ENCODE results near the gene YAP1. TPM values are rescaled to one million over a fixed set of nuclear protein-coding genes. Genes with fewer than 3 reads are reported as not detected.

Gene YAP1
- 76.2 and 80.5 TPM in 2 replicates for total RNA-seq (2014; rRNA removed; shearing (Covaris generic))

DNA sequence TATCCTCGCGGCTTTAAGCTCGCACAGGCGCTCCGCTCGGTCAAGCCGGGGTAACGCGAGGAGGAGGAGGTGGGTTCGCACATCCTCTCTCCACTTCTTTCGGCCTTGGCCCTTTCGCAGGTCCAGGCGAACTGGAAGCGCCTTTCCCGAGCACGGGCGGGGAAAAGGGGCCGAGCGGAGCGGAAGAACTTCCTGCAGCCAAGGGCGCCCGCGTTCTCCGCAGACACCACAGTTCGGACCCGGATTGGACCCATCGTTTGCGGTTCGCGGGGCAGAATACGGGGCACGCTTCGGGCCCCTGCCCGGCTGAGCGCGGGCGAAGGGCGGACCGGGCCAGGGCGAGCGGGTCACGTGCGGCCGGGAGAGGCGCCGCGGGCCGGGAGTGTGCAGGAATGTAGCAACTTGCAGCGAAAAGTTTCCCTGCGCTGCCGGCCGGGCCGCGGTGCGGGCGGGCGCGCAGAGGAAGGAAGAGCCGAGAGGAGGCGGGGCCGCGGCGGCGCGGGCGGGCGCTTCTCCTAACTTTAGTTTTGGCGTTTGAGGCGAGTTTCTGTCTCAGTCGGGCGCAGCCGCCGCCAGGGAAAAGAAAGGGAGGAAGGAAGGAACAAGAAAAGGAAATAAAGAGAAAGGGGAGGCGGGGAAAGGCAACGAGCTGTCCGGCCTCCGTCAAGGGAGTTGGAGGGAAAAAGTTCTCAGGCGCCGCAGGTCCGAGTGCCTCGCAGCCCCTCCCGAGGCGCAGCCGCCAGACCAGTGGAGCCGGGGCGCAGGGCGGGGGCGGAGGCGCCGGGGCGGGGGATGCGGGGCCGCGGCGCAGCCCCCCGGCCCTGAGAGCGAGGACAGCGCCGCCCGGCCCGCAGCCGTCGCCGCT, at the start of gene YAP1:
TSS of gene YAP1 (plus strand) at position 552 of the 865 bp plus-strand sequence. CDS start 402 bp downstream, outside the sequence.
- peak; percentile 90 for DNase-seq
- Histone ChIP-seq H3K27me3 (ENCODE audit: control insufficient read depth, insufficient read depth, low read length) (no peaks in the 10 kb centered on the region), H3K4me3 (ENCODE audit: insufficient read depth, low read depth, low read length) (peak within 1 kb of the TSS; percentile 92), H3K36me3 (replicated peaks; ENCODE audit: control insufficient read depth, insufficient read depth, low read length) (peaks cover 1% of the 10 kb centered on the region; the same call in 1 of the 2 replicates)

- Histone ChIP-seq H3K27me3 (ENCODE audit: control insufficient read depth, insufficient read depth, low read length) (no peaks in the 10 kb centered on the region), H3K4me3 (ENCODE audit: insufficient read depth, low read depth, low read length) (no peak overlapping the region), H3K36me3 (replicated peaks; ENCODE audit: control insufficient read depth, insufficient read depth, low read length) (no peaks in the 10 kb centered on the region)
- peak; percentile 41 for DNase-seq
These were observed 49.0 kb upstream of the YAP1 start for GRCh38 chr11:102061276-102061675.

DNA sequence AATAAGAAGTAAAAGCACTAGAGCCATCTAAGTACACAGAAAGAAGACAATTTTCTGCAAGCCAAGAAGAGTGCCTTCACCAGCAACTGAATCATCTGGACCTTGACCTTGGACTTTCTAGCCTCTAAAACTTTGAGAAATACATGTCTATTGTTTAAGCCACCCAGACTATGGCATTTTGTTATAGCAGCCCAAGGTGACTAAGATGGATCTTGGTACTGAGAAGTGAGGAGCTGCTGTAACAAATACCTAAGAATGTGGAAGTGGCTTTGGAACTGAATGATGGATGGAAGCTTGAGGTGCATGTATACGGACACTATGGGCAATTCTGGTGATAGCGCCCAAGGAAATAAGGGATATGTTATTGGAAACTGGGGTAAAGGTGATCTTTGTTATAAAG, 48.1 kb upstream of the YAP1 start:
- Histone ChIP-seq H3K27me3 (ENCODE audit: control insufficient read depth, insufficient read depth, low read length) (no peaks in the 10 kb centered on the region), H3K36me3 (replicated peaks; ENCODE audit: control insufficient read depth, insufficient read depth, low read length) (no peaks in the 10 kb centered on the region), H3K4me3 (ENCODE audit: insufficient read depth, low read depth, low read length) (no peak overlapping the region)
- no peak for DNase-seq

DNA sequence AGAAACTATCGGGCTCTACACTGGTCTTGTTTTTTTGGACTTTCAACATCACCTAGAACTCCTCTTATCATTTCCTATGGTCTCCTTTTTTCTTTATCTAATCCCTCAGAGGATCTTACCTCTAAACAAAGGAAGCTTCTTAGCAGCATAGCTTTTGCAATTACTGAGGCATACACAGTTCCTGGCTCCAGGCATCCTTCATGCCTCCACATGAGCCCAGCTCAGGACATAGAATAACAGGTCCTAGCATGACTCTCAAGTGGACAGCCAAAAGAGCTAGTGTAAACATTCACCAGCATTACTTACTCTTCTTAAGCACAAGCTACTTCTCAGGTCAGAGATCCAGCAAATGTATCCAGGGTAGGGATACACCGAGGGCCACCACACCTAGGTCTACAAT, 45.9 kb upstream of the YAP1 start:
- no peaks in the 10 kb centered on the region for H3K36me3 ChIP-seq (replicated peaks; ENCODE audit: control insufficient read depth, insufficient read depth, low read length)

GRCh38 chr11:102070766-102071165, 39.5 kb upstream of the YAP1 start:
- no peaks in the 10 kb centered on the region for H3K36me3 ChIP-seq (replicated peaks; ENCODE audit: control insufficient read depth, insufficient read depth, low read length)
- no peak for DNase-seq
- no peak overlapping the region for H3K4me3 ChIP-seq (ENCODE audit: insufficient read depth, low read depth, low read length)
- H3K27me3 ChIP-seq (ENCODE audit: control insufficient read depth, insufficient read depth, low read length) = no peaks in the 10 kb centered on the region

More for the DNA sequence above, 45.9 kb upstream of the YAP1 start:
- Histone ChIP-seq H3K4me3 (ENCODE audit: insufficient read depth, low read depth, low read length) (no peak overlapping the region), H3K27me3 (ENCODE audit: control insufficient read depth, insufficient read depth, low read length) (no peaks in the 10 kb centered on the region)
- DNase-seq = no peak

GRCh38 chr11:102071497-102072472, 38.5 kb upstream of the YAP1 start:
- DNase-seq = no peak
- H3K27me3 ChIP-seq (ENCODE audit: control insufficient read depth, insufficient read depth, low read length) = no peaks in the 10 kb centered on the region
- no peaks in the 10 kb centered on the region for H3K36me3 ChIP-seq (replicated peaks; ENCODE audit: control insufficient read depth, insufficient read depth, low read length)
- no peak overlapping the region for H3K4me3 ChIP-seq (ENCODE audit: insufficient read depth, low read depth, low read length)

DNA sequence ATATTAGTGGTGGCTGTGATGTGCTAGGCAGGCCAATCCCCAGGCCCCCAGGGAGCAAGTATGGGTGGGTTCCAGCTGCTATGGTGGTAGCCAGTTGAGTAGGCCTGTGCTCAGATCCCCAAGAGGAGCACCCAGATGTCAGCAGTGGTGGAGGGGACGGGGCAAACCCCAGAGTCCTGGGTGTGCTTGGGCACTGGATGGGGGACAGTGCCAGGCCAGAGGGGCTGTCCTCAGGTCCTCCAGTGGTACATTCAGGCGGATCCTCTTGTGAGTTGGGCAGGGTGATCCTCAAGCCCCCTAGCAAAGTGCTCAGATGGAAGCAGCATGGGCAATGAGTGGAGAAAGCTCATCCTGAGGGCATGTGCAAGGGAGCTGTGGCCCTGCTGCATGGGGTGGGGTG, 37.0 kb upstream of the YAP1 start:
- Histone ChIP-seq H3K4me3 (ENCODE audit: insufficient read depth, low read depth, low read length) (no peak overlapping the region), H3K27me3 (ENCODE audit: control insufficient read depth, insufficient read depth, low read length) (no peaks in the 10 kb centered on the region), H3K36me3 (replicated peaks; ENCODE audit: control insufficient read depth, insufficient read depth, low read length) (no peaks in the 10 kb centered on the region)
- DNase-seq = no peak

DNA sequence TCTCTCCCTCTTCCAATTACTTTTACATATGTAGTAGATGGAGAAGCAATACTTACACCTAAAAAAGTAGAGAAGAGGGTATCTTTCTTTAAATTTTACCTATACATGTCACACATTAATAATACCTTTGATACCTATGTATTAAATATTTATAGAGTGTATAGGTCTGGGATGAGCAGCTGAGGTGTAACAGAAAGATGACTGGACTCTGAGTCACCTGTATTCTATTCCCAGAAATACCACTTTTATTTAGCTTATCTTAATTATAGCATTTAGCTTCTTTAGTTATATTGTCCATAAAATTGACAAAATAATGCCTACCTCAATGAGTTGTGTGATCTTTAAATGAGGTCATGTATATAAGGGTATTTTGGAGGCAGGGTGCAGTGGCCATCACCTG, 30.6 kb upstream of the YAP1 start:
- no peak for DNase-seq
- Histone ChIP-seq H3K27me3 (ENCODE audit: control insufficient read depth, insufficient read depth, low read length) (no peaks in the 10 kb centered on the region), H3K4me3 (ENCODE audit: insufficient read depth, low read depth, low read length) (no peak overlapping the region), H3K36me3 (replicated peaks; ENCODE audit: control insufficient read depth, insufficient read depth, low read length) (no peaks in the 10 kb centered on the region)

DNA sequence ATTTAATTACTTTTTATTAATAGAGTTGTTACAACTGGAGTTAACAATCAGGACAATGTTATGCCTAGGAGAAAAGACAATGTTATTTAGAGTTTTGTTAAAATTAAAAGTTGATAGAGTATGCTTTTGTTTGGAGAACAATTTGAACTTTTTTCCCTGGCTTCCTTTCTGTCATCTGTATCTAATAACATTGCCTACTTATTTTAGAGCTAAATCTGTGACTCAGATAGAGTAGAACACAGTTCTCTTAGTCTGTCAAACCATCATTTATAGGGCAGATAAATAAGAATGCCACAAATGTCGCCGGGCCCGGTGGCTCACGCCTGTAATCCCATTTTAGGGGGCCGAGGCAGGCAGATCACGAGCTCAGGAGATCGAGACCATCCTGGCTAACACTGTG, 28.9 kb upstream of the YAP1 start:
- H3K4me3 ChIP-seq (ENCODE audit: insufficient read depth, low read depth, low read length) = no peak overlapping the region

DNA sequence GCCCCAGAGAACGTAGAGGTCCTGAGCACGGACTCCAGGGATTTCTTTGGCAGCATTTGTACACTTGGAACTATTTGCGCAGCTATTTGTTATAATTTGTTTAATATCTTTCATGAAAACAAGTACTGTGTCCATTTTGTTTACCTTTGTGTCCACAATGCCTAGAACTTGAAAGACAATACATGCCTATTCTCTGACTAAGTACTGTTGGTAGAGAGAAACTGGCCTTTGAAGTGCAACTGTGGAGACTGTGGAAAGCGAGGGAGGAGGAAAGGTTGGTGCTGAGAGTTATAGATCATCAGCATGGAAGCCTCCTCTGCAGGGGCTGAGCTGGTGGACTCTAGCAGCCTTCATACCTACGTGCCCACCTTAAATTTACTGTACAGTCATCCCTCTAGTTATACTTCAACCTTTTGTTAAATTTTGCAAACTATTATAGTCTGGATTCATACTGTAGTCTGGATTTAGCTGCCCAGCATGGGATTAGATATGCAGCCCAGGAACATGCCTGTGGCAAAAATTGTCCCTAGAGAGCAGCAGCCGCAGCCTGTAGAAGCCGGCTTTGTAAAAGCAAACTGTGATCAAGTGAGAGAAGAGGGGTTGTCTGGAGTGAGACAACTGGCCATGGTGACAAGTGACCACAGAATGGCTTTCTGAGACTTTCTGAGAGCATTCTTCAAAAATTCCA, 24.2 kb upstream of the YAP1 start:
- DNase-seq = no peak
- no peaks in the 10 kb centered on the region for H3K36me3 ChIP-seq (replicated peaks; ENCODE audit: control insufficient read depth, insufficient read depth, low read length)
- H3K4me3 ChIP-seq (ENCODE audit: insufficient read depth, low read depth, low read length) = no peak overlapping the region
- H3K27me3 ChIP-seq (ENCODE audit: control insufficient read depth, insufficient read depth, low read length) = no peaks in the 10 kb centered on the region

More for the DNA sequence above, 28.9 kb upstream of the YAP1 start:
- no peak for DNase-seq
- no peaks in the 10 kb centered on the region for H3K36me3 ChIP-seq (replicated peaks; ENCODE audit: control insufficient read depth, insufficient read depth, low read length)
- no peaks in the 10 kb centered on the region for H3K27me3 ChIP-seq (ENCODE audit: control insufficient read depth, insufficient read depth, low read length)

DNA sequence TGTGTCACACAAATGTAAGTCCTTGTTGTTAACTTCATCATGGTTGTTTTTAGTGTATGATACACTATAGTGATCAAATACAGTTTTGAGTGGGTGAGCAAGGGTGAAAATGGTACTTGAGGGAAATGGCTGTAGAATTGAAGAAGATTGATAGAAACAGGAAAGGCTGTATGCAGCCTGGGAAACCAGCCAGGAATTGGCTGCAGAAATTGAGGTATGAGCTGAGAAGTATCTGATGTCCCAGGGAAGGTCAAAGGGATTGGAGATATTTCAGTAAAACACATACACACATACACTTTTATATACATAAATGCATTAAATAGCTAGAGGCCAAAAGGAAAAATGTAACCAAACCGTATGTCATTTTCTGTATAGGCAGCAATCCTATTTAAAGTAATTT, 13.1 kb upstream of the YAP1 start:
- no peak for DNase-seq

GRCh38 chr11:102099755-102100154, 10.5 kb upstream of the YAP1 start:
- Histone ChIP-seq H3K27me3 (ENCODE audit: control insufficient read depth, insufficient read depth, low read length) (no peaks in the 10 kb centered on the region), H3K36me3 (replicated peaks; ENCODE audit: control insufficient read depth, insufficient read depth, low read length) (no peaks in the 10 kb centered on the region), H3K4me3 (ENCODE audit: insufficient read depth, low read depth, low read length) (no peak overlapping the region)
- no peak for DNase-seq

More for the DNA sequence above, 13.1 kb upstream of the YAP1 start:
- H3K36me3 ChIP-seq (replicated peaks; ENCODE audit: control insufficient read depth, insufficient read depth, low read length) = no peaks in the 10 kb centered on the region
- H3K4me3 ChIP-seq (ENCODE audit: insufficient read depth, low read depth, low read length) = no peak overlapping the region
- no peaks in the 10 kb centered on the region for H3K27me3 ChIP-seq (ENCODE audit: control insufficient read depth, insufficient read depth, low read length)

GRCh38 chr11:102108734-102109440, 1.4 kb upstream of the YAP1 start:
- Histone ChIP-seq H3K4me3 (ENCODE audit: insufficient read depth, low read depth, low read length) (no peak overlapping the region), H3K36me3 (replicated peaks; ENCODE audit: control insufficient read depth, insufficient read depth, low read length) (no peaks in the 10 kb centered on the region), H3K27me3 (ENCODE audit: control insufficient read depth, insufficient read depth, low read length) (no peaks in the 10 kb centered on the region)
- DNase-seq = no peak

DNA sequence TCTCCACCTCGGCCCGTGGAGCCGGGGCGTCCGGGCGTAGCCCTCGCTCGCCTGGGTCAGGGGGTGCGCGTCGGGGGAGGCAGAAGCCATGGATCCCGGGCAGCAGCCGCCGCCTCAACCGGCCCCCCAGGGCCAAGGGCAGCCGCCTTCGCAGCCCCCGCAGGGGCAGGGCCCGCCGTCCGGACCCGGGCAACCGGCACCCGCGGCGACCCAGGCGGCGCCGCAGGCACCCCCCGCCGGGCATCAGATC, 439 bp downstream of the YAP1 start:
- H3K27me3 ChIP-seq (ENCODE audit: control insufficient read depth, insufficient read depth, low read length) = no peaks in the 10 kb centered on the region
- DNase-seq = no peak
- H3K36me3 ChIP-seq (replicated peaks; ENCODE audit: control insufficient read depth, insufficient read depth, low read length) = peaks cover 1% of the 10 kb centered on the region; the same call in 1 of the 2 replicates
- H3K4me3 ChIP-seq (ENCODE audit: insufficient read depth, low read depth, low read length) = peak overlapping the region; percentile 92
